SH-SY5Y (cell line): ENCODE measurements around the gene PARD3.

ENCODE experiments used
- GATA2 ChIP-seq: IDR thresholded peaks from 2 replicates; pipeline ENCODE4 v1.6.1; 2011; ENCODE audit warnings: mild to moderate bottlenecking, low read depth, low read length
- GATA3 ChIP-seq: IDR thresholded peaks from 2 replicates; pipeline ENCODE4 v1.6.1; 2011; ENCODE audit warnings: low read depth, mild to moderate bottlenecking, low read length, moderate library complexity

- TF ChIP-seq GATA3 (no peak), GATA2 (no peak)
Observed at GRCh38 chr10:34612446-34612845, 202.7 kb downstream of the PARD3 start.
